Anterior cingulate cortex (tissue), 58 donors: ENCODE data around the gene CREG1.

ENCODE experiments used
- DNase-seq, 58 donors: peaks; one replicate each; lab custom pipeline; 2025; lab: John Stamatoyannopoulos, UW

Gene CREG1

DNA sequence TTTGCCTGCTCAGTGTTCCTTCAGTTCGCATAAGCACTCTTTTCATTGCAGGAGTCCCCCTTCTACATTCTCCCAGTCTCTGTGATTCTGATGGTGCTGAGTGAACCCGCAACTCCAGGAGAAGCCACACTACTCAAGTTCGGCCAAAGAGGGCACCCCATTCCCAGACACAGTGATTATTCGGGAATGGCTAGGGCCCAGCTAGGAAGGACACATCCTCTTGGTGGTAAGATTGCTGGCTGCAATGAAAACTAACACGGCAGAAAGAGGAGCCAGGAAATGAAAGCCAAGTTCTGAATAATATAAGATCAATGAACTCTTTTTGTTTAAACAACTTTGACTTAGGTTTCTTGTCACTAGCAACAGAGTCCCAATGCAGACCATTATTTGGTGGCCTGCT is 14.9 kb downstream of the CREG1 start:
- peak in 2 of 58 donors; percentile 6 to 13 for DNase-seq

GRCh38 chr1:167533851-167534300 is 19.7 kb downstream of the CREG1 start:
- DNase-seq: peak in 49 of 58 donors; percentile 12 to 80 (median 43)

DNA sequence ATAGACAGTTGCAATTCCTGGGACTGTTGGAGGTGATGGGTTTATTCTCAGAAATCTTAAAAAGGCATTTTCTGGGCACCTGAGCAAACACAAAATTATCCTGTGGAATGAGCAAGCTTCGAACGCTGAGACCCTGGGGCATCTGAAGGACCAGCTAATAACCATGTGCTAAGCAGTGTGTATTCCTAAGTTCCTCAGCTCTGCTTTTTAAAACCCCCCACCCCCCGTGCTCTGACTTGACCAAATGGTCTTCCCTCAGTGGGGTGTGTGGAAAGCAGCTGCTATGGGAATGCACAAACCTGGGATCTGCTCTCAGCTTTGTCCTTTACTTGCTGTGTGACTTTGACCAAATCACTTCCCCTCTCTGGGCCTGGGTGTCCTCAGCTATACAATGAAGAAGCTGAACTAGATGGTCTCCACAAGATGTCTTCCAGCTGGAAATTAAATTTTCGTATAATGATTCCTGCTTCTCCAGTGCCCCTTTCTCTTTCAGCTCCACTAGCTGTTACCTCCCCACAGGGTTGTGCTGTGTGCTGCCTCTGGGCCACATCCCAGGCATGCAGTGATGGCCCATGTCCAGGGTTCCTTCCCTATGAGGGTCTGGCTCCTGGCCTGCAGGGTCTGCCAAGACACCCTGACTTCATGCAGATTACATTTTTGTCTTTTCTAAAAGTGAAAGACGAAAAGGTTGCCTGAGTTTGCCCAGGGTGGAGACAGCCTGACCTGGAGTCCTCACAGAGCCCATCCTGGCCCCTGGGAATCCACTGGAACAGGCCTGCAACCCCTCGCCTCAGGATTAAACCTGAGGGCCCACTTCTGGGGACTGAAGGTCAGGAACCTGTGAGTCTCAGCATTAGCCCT is 20.4 kb downstream of the CREG1 start:
- DNase-seq: peak in 1 of 58 donors; percentile 47

GRCh38 chr1:167532375-167532774 is 21.2 kb downstream of the CREG1 start:
- DNase-seq: no peak

- DNase-seq: peak in 26 of 58 donors; percentile 8 to 73 (median 26)
Measured at GRCh38 chr1:167529829-167530474, 23.6 kb downstream of the CREG1 start.

DNA sequence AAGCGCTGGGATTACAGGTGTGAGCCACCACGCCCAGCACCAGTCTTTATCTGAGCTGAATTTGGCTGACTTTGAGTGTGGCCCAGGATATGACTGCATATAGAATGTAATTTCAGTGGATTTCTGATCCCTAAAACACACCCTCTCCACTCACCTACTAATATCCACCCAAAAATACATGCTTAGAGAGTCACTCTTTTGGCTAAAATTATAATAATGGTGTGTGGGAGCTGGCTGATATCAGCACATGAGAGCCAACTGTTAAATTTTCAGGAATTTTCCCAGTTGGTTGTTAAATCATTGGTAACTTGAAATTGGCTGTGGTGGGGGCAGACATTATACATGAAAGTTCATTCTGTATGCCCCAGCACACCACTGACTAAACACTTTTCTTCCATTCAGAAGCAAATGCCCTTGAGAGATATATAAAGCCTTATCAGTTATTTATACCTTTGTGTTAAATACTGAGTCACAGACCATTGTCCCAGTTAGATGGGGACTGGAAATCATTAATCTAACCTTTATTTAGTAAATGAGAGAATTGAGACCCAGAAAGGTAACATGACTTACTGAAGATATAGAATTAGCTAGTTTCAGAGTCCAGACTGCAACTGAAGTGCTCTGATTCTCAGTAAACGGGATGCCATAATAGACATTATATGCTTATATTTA is 25.4 kb downstream of the CREG1 start:
- no peak for DNase-seq

DNA sequence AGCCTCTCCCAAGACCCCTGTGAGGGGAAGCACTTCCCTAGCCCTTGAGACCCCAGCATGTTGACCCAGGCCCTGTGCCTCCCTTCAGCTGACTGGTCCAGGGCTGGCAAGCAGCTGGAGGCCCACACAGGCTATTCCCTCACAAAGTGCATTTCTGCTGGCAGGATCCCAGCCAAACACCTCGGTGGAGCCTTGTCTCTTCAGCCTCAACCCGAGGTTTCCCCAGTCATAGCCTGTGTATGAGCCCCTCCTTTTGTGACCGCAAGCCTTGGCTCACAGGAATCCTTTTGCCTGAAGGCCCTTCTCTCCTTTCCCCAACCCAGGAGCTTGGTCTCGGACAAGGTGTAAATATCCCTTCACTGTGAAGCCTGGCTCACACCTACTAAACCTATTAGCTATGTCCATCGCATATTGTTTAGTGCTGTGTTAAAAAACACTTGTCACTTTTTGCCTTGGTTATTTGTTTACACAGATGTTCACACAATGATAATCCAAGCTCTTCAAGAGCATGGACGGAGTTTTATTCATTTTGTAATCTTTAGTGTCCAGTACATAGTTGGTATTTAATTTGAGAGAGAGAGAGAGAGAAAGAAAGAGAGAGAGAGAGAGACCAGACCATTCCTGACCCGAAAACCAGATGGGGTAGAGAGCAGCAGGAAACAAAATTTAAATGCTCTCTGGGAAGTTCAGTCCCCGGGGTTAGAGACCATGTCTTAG is 26.7 kb downstream of the CREG1 start:
- no peak for DNase-seq

- peak in 36 of 58 donors; percentile 15 to 91 (median 50) for DNase-seq
Measured at GRCh38 chr1:167524651-167525050, 28.9 kb downstream of the CREG1 start.

DNA sequence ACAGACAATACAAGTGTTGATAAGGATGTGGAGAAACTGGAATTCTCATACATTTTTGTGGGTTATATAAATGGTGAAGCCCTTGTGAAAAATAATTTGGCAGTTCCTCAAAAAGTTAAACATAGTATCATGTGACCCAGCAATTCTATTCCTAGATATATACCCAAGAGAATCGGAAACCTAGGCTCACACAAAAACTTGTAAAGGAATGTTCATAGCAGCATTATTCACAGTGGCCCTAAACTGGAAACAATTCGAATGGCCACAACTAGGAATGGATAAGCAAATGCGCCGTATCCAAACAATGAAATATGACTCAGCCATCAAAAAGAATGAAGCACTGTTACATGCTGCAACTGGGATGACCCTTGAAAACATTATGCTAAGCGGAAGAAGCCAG is 31.3 kb downstream of the CREG1 start:
- DNase-seq: no peak

DNA sequence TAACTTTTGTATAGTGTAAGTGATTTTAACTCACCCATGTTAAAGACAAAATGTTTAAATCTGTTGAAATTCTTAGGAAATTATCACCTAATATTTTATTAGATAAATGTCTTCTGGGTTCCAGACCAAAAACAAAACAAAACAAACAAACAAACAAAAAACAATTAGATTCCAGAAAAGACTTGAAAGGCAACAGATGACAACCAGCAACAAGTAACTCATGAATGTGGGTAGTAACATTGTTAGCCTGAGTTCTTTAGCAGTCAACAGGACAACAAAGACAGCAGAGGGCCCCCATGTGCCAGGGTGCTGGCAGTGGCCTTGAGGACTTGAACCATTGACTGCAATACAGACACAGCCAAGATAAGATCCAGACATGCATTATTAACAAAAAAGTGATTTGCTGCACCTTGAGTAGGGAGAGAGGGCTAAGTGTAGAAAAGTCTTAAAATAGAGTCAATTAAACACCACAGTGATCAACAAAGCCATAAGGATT is 32.8 kb downstream of the CREG1 start:
- DNase-seq: peak in 3 of 58 donors; percentile 27 to 34 (median 33)

- no peak for DNase-seq
Measured at GRCh38 chr1:167518331-167518700, 35.2 kb downstream of the CREG1 start, which contains the start of gene CD247. Gene CD247 (minus strand): TSS chr1:167518529. CDS start chr1:167518465, 64 bp downstream.

GRCh38 chr1:167517535-167518330 is 35.8 kb downstream of the CREG1 start:
- DNase-seq: no peak

GRCh38 chr1:167516404-167517388 is 36.9 kb downstream of the CREG1 start:
- no peak for DNase-seq

GRCh38 chr1:167515893-167516321 is 37.7 kb downstream of the CREG1 start:
- DNase-seq: no peak

DNA sequence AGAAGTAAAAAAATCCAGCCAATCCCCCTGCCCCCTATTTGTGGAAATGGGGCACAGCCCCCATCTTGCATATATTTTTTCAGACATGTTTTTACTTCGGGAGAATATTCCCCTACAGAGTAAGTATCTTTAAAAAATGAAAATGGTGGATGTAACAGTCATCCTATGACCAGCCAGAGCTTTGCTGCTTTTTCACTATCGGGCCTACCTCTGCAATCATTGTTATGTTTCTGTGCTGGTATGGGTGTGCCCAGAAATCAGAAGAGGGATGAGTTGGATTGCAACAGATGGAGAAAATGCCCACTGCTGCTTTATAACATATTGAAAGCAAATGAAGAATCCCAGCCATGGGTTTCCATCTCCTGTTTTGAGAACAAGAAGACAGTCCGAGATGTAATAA is 38.1 kb downstream of the CREG1 start:
- no peak for DNase-seq

- no peak for DNase-seq
Measured at GRCh38 chr1:167514288-167514687, 39.3 kb downstream of the CREG1 start.

GRCh38 chr1:167512046-167512654 is 41.4 kb downstream of the CREG1 start:
- DNase-seq: no peak
